Embryonic facial prominence (tissue), 1 donor: ENCODE measurements around the gene OR52W1.
"Not testable (repeated sequence)": the region's sequence is repeated elsewhere in the genome, so short reads cannot be mapped to it uniquely, and the experiment has no call there.

Experiments used
- DNase-seq: peaks from one replicate; pipeline ENCODE4 v3.0.0-alpha.2; 2016; ENCODE audit errors: extremely low spot score

Gene OR52W1

DNA sequence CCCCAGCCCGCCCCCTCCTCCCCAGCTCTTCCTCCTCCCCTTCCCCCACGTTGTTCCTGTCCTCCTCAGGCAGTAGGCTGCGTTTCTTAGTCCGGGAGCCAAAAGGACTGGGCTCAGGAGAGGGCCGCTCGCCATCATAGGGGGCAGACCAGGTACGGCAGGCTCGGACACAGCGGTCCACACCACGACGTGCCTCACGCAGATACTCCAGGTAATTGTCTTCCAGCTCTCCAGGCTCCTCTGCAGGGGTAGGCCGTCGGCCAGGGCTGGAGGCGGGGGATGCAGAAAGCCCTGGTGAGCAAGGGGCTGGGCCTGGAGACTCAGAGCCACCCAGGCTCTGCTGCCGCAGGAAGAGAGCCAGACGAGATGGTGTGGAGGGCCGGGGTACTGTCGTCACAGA is 18.7 kb downstream of the OR52W1 start:
- DNase-seq: no peak

DNA sequence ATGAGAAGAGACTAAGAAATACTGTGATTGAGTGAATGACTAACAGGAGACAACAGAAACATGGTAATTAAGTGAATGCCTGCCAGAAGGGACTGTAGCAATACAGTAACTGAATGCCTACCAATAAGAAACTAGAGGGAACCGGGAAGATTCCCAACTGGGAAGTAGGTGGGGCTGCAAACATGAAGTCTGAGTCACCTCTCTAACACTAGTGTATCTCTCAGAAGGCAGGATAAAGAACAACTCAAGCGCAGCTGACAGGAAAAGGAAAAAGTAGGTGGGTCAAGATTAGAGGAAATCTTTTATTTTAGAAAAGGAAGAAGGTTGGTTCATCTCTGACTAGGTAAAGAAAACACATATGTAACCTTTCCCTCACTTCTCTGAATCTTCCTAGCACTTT is 20.3 kb downstream of the OR52W1 start:
- DNase-seq: no peak

DNA sequence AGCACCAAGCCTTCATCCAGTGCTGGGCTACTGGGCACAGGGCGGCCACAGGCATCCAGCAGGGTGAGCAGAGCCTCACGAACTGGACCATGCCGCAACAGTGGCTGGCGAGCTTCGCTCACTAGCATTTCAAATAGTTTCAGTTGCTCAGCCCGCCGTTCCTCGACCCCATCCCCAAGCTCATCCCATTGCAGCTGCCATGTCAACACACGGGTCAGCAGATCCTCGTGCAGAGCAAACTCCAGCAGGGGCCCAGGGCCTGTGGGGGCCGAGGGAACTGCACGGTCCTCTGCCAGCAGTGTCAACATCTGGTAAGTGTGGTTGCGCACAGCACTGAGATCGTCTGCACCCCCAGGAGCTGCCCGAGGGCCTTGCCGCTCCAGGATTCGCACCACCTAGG is 24.8 kb downstream of the OR52W1 start:
- no peak for DNase-seq

DNA sequence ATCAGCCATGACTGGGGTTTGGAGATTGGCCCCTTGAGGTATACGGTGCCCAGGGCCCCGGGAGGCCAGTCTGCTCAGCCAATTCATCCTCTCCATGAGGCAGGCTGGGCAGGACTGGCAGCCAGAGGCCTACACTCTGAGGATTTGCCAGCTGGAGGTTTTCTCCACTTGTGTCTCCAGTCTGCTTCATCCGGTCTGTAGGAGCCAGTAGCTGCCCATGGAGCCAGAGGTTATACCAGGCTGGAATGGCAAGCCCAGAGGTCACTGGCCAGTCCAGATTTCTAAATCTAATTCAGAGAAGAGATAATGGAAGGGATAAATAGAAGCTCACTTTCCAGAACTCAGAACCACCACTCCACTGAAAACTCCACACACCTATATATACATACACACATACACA is 25.4 kb downstream of the OR52W1 start:
- DNase-seq: no peak

DNA sequence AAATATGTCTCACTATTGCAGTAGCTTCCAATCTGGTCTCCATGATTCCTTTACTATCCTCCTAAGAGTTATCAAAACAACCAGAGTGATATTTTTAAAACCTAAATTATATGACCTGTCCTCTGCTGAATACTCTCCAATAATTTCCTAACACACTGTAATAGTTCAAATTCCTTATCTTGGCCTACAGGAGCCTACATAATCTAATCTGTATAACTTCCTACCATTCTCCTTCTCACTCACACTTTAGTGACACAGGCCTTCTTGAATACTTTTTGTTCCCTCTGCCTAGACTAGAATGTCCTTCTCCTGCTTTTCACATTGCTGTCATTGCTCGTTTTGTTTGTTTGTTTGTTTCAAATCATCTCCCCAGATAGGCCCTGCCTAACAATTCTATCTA is 26.0 kb downstream of the OR52W1 start:
- DNase-seq: no peak

DNA sequence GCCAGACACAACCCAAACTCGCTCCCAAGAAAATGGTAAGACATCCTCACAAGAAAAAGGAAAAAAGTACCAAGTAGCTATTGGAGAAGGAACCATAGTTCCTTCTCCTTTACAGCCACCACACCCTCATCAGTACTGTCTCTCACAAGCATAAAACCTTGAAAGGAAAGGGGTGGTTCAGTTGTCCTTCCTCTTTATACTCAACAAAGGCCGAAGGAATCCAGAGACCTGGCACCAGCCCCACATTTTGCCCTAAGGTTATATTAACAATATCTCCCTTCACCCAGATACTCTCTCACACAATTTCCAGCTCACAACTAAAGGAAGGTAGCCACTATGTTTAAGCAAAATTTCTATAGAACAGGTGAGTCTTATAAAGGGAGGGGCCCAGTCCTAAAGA is 26.9 kb downstream of the OR52W1 start:
- DNase-seq: no peak

DNA sequence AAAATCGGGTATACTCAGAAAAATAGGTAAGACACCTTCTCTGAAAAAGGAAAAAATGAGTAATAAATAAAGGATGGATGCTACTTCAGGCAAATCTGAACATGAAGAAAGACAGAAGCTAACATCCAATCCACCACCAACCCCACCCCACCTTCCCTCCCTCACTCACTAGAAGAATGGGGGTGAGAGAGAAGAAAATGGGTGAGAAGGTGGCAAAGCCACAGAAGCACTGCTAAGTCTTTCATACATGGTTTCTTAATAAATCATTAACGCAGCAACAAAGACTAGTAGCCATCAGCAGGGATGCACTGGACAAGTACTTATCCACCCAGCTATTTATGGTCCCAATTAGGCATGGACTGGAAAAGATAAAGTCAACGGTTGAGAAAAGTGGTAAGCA is 29.5 kb downstream of the OR52W1 start:
- no peak for DNase-seq

DNA sequence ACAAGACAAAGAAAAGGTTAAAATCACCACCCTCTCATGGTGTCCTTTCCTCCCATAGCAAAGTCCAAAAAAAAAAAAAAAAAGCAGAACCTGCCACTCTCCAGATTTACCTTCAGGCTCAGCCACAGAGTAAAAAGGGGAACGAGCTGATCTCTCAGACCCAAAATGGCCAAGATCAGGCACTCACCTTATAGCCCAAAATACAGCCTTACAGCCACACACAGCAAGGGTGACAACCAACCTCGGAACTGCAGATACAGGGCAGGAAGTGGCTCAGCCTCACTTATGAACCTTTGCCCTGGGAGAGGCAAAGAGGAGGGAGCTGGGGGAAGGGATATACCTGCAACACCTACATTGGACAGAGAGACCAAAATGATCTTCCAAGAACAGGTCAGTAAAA is 30.9 kb downstream of the OR52W1 start:
- no peak for DNase-seq

DNA sequence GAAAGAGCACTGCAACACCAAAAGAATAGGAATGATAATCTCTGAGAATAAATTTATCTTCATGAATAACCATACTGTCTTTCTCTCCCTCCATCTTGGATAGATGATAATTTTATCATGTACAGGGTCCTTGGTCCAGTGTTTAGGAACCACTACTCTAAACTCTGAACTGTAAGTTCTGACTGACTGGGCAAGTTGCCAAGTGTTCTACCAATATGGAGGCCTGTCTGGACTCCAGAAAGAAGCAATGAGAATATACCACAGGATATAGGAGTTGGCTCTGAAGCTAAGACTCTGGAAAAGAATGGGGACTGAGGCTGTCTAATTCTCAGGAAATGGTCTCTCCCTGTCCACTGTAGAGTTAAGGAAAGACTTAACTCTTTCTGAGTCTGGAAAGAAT is 33.9 kb downstream of the OR52W1 start:
- DNase-seq: no peak

DNA sequence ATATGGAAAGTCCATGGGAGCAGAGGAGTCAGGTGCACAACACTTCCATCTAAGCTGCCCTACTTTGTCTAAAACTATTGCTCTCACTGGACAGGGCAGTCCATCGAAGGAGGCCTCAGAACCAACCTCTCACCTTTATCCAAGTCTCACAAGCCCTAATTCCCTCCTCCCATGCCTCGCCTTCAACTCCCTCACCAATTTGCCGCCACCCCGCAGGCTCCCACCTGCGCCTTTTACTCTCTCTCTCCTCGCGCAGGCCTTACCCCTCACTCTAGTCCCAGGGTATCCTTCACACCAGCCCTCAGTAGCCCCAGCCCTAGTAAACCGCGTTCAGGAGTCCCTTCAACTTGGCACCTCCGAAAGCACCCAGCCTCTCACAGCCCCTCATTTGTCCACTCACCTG is 35.0 kb downstream of the OR52W1 start:
- DNase-seq: no peak

DNA sequence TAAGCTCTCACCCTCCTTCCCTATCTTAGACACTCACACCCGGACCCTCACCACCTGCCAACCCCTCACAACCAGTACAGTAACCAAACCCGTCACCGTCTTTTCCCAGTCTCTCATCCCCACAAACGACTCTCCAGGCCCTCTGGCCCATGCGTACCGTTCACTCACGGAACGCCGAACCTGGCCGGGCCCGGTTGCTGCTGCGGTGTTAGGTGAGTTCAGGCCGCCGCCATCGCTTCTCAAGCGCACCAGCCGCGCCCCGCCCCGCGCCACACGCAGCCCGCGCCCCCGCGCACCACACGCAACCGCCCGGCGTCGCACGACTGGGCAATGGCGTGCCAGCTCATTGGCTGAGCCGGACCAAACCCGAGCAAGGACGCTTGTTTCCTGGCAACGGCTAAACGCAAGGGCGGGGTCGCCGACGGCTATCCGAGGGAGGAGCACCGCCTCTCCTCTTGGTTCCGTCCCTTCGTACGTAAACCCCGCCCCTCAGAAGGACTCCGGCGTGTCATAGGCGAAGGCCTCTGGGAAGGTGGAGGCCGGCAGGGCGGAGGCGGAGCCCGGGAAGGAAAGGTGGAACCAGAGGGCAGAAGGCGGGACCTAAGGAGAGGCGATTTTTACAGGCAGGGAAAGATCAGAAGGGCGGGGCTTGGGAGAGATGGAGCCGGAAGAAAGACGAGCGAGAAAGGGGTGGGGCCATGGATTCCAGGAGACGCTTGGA is 35.5 kb downstream of the OR52W1 start, which contains the start of gene FHIP1B:
Gene FHIP1B (minus strand): TSS at position 250 of the 721 bp plus-strand sequence. CDS start 10,120 bp downstream, outside the sequence.
- DNase-seq: peak; percentile 99

DNA sequence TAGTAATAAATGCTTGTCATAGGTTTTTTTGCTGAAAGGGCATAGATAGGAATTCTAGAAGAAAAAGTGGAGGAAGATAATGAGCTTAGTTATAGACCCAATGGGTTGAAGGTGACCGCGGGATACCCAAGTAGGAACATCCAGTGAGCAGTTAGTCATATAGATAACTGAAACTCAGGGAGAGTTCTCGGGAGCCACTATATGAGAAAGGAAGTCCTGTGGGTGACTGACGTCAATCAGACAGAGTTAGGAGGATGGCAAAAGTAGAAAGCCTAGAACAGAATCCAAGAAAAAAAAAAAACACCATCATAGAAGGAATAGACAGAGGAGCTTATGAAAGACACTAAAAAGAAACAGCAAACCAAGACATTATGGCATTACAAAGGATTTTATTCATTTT is 38.2 kb downstream of the OR52W1 start:
- no peak for DNase-seq

DNA sequence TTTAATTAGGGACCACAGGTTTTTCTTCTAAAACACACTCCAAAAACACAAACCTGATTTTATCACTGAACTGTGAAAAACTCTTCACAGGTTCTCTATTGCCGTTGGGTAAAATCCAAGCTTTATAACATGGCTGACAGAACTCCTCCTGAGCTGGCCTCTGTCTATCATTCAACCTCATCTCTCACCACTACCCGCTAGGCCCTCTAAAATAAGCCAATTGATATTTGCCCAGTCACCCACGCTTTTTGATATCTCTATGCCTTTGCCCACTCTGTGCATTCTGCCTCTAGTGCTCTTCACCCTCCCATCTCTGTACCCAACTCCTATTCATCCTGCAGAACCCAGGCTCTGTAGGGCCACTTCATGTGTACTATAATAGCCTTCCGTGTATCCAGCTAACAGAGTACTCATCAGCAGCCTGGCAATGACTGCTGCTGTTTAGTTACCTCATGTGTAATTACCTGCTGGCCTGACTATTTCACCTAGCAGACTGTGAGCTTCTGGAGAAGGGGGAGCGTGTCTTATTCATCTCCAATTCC is 38.8 kb downstream of the OR52W1 start:
- no peak for DNase-seq

DNA sequence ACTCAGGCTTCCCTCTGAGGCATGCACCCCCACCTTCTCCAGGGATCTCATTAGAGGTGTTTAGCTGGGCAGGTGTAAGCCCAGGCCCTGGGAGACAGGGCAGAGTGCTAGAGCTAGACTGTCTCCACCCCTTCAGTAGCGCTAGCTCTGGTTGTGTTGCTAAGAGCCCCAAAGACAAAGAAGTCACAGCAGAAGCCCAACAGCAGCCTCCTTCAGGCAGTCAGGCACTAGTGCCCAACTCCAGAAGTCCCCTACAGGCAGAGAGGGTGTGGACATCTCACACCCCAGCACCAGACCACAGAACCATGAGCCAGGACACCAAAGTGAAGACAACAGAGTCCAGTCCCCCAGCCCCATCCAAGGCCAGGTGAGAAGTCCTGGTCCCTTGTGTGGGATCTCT is 39.9 kb downstream of the OR52W1 start, which contains the start of gene CNGA4:
Gene CNGA4 (plus strand): TSS at position 188 of the 400 bp plus-strand sequence. CDS start 118 bp downstream, at position 306.
- no peak for DNase-seq

DNA sequence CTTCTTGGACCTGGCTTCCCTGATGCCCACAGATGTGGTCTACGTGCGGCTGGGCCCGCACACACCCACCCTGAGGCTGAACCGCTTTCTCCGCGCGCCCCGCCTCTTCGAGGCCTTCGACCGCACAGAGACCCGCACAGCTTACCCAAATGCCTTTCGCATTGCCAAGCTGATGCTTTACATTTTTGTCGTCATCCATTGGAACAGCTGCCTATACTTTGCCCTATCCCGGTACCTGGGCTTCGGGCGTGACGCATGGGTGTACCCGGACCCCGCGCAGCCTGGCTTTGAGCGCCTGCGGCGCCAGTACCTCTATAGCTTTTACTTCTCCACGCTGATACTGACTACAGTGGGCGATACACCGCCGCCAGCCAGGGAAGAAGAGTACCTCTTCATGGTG is 41.1 kb downstream of the OR52W1 start:
- no peak for DNase-seq

DNA sequence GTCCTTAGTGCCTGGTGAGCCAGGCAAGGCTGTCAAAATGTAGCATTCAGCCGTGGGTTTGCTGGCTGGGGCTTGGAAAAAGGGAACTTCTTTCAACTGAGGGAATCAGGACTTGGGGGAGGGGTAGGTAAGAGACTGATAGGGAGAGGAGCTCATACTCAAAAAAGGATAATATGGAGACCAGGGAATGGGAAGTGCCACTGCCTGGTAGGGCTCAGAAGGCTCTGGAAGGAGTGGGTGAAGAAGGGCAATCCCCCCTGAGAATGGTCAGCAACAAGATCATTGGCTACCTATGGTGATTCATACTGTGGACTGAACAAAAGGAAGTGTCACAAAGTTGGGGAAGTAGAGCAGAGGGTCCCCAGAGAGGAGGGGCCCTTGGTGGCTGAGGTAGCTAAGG is 41.8 kb downstream of the OR52W1 start:
- no peak for DNase-seq

DNA sequence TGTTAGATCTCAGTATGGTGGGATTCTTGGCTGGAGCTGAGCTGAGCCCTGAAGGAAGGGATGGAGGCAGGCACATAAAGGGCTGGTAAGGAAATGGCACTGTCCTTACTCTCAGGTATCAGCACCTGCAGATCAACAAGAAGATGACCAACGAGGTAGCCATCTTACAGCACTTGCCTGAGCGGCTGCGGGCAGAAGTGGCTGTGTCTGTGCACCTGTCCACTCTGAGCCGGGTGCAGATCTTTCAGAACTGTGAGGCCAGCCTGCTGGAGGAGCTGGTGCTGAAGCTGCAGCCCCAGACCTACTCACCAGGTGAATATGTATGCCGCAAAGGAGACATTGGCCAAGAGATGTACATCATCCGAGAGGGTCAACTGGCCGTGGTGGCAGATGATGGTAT is 42.3 kb downstream of the OR52W1 start:
- DNase-seq: no peak

DNA sequence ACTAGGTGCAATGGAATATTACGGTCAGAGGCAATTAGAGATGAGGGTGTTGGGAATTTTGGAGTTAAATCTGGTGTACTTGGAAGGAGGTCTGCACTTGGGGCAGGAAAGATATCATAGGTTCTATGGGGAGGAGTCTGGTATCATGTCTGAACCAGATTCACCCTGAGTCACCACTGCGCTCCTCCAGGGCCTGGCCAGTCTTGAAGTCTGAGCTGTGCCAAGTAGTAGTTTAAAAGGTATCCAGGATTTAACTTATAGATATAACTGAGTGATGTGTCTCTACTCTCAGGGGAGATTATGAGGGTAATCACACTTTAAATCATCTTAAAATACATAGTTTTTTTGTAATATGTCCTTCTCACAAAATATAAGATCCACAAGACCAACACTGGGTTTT is 46.5 kb downstream of the OR52W1 start:
- no peak for DNase-seq

DNA sequence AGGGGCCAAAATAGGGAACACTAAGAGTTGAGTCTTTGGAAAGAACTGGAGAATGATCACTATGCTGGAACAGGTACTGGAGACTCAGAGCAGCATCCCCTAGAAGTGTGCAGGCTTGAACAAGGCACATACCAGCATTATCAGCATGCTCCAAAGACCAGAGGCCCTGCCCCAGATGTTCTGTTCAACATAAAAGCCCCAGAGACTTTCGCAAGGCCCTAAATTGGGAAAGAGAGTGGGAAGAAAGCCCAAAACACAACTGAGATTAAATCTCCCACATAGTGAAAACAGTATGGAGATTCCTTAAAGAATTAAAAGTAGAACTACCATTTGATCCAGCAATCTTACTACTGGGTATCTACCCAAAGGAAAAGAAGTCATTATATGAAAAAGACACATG is 49.2 kb downstream of the OR52W1 start:
- no peak for DNase-seq

DNA sequence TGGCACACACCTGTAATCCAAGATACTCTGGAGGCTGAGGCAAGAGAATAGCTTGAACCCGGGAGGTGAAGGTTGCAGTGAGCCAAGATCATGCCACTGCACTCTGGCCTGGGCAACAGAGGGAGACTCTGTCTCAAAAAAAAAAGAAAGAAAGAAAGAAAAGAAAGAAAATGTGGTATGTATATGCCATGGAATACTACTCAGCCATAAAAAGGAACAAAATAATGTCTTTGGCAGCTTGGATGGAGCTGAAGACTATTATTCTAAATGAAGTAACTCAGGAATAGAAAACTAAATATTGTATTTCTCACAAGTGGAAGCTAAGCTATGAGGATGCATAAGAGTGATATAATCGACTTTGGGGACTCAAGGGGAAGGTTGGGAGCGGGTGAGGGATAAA is 49.9 kb downstream of the OR52W1 start:
- not testable (repeated sequence) for DNase-seq
